NCI-H510A (cell line): ENCODE results near the gene MRPL34.

Experiments used
- DNase-seq: peaks from one replicate; lab custom pipeline; 2025; lab: John Stamatoyannopoulos, UW

Gene MRPL34

GRCh38 chr19:17328517-17329365 lies 23.1 kb downstream of the MRPL34 start:
- no peak for DNase-seq

GRCh38 chr19:17329366-17330261 lies 23.9 kb downstream of the MRPL34 start:
- no peak for DNase-seq

GRCh38 chr19:17330262-17331044 lies 24.8 kb downstream of the MRPL34 start:
- no peak for DNase-seq

GRCh38 chr19:17331045-17331558 lies 25.4 kb downstream of the MRPL34 start:
- DNase-seq = no peak

GRCh38 chr19:17332360-17332676 lies 26.6 kb downstream of the MRPL34 start:
- DNase-seq = no peak

GRCh38 chr19:17332677-17333581 lies 27.3 kb downstream of the MRPL34 start:
- no peak for DNase-seq

- no peak for DNase-seq
These were observed 28.1 kb downstream of the MRPL34 start for GRCh38 chr19:17333611-17334413.

GRCh38 chr19:17334414-17335409 lies 29.0 kb downstream of the MRPL34 start, which contains the start of gene ANO8:
Gene ANO8 (minus strand): TSS chr19:17334855. CDS start chr19:17334670, 185 bp downstream.
- DNase-seq = peak; percentile 95

- no peak for DNase-seq
These were observed 29.9 kb downstream of the MRPL34 start for GRCh38 chr19:17335575-17335974.

- peak; percentile 97 for DNase-seq
These were observed 31.4 kb downstream of the MRPL34 start, which contains the start of gene GTPBP3 for GRCh38 chr19:17336872-17337674. Gene GTPBP3 (plus strand): TSS chr19:17337553. CDS start chr19:17337612, 59 bp downstream.

GRCh38 chr19:17337675-17338432 lies 32.2 kb downstream of the MRPL34 start:
- no peak for DNase-seq

- DNase-seq = no peak
These were observed 32.9 kb downstream of the MRPL34 start for GRCh38 chr19:17338433-17339078.

- no peak for DNase-seq
These were observed 33.5 kb downstream of the MRPL34 start for GRCh38 chr19:17339088-17339741.

- no peak for DNase-seq
These were observed 34.7 kb downstream of the MRPL34 start for GRCh38 chr19:17340302-17340870.

GRCh38 chr19:17340871-17341357 lies 35.2 kb downstream of the MRPL34 start:
- DNase-seq = no peak
